Vagina (tissue), 2 donors: ENCODE data around the gene C16orf89. TPM values are rescaled to one million over a fixed set of nuclear protein-coding genes. Genes with fewer than 3 reads are reported as not detected.

ENCODE experiments used
- DNase-seq, 2 donors: peaks; one replicate each; pipeline ENCODE4 v3.0.0-alpha.2; 2017; ENCODE audit errors: extremely low spot score in 2 of 2
- H3K27ac ChIP-seq: fragments of 200-600 bp; sonication (generic); one replicate; pipeline ENCODE4 v1.5.1; 2019
- H3K27me3 ChIP-seq: fragments of 200-600 bp; sonication (generic); one replicate; pipeline ENCODE4 v1.5.1; 2019
- H3K36me3 ChIP-seq, 2 donors: fragments of 200-600 bp; sonication (generic); one replicate each; pipeline ENCODE4 v1.5.1; 2017 to 2019
- H3K4me1 ChIP-seq: fragments of 200-600 bp; sonication (generic); one replicate; pipeline ENCODE4 v1.5.1; 2019
- H3K4me3 ChIP-seq, 2 donors: fragments of 200-600 bp; sonication (generic); 1 replicate in 1 of 2; 2 replicates in 1 of 2; pipeline ENCODE4 v1.5.1; 2016 to 2019
- H3K9me3 ChIP-seq: fragments of 200-600 bp; sonication (generic); one replicate; pipeline ENCODE4 v1.5.1; 2019
- POLR2A ChIP-seq, 2 donors: fragments of 450-650 bp; IDR thresholded peaks; one replicate each; pipeline ENCODE4 v1.6.1; 2017; ENCODE audit warnings: antibody characterized with exemption in 2 of 2, mild to moderate bottlenecking in 2 of 2, moderate library complexity in 2 of 2
- POLR2AphosphoS5 ChIP-seq, 2 donors: sonication (generic); formaldehyde crosslinking; IDR thresholded peaks; one replicate each; pipeline ENCODE4 v1.9.0; 2017; ENCODE audit warnings: antibody characterized with exemption in 2 of 2, mild to moderate bottlenecking in 2 of 2, low read depth in 1 of 2; ENCODE audit not compliant: insufficient read depth in 1 of 2
- intact Hi-C: fragments of 100-400 bp; cut with DNase I; formaldehyde crosslinking; loops from one replicate; pipeline ENCODE4 v1.15.1; 2023
- total RNA-seq: library from RNA; depleted of rRNA; stranded (reverse); fragments of >200 nt; gene quantifications from one replicate; pipeline ENCODE4 v1.2.3, GENCODE V29; 2016
- TF ChIP-seq, protein P1 (sequence below), 3 experiments: fragments of 450-650 bp in 2 of 3; fragments of 200-600 bp in 1 of 3; sonication (generic) in 1 of 3; IDR thresholded peaks; one replicate each; pipeline ENCODE4 v1.5.1; 2017 to 2019; ENCODE audit warnings: antibody characterized with exemption in 3 of 3, mild to moderate bottlenecking in 2 of 3, moderate library complexity in 2 of 3

Gene C16orf89
- total RNA-seq, 1 donor from 2014 or later: 4.4 TPM

DNA sequence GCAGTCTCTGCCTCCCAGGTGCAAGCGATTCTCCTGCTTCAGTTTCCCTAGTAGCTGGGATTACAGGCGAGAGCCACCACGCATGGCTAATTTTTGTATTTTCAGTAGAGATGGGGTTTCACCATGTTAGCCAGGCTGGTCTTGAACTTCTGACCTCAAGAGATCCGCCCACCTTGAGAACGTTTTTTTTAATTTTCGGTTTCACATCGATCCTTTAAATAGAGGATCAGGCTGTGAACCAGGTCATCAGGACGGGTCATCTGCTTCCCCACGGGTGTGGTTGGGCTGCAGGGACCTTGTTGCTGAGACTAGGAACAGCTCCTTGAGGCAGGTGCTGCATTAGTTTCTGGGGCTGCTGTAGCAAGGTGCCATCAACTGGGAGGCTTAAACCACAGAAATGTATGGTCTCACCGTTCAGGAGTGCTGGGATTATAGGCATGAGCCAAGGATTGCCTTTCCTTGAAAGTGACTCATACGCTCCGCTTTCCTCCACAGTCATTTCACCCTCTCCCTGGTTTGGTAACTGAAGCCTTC, 24.1 kb downstream of the C16orf89 start:
- H3K4me1 ChIP-seq: no peaks in the 10 kb centered on the region
- no peaks in the 10 kb centered on the region for H3K27me3 ChIP-seq
- H3K4me3 ChIP-seq: no peak overlapping the region
- H3K36me3 ChIP-seq: no peaks in the 10 kb centered on the region
- no peaks in the 10 kb centered on the region for H3K9me3 ChIP-seq
- no peak for DNase-seq
- TF ChIP-seq POLR2AphosphoS5 (IDR thresholded peaks at IDR 0.05; ENCODE audit: insufficient read depth in 1 of 2, low read depth in 1 of 2) (no peak), POLR2A (IDR thresholded peaks at IDR 0.05) (no peak)
- TF ChIP-seq, protein P1, sequence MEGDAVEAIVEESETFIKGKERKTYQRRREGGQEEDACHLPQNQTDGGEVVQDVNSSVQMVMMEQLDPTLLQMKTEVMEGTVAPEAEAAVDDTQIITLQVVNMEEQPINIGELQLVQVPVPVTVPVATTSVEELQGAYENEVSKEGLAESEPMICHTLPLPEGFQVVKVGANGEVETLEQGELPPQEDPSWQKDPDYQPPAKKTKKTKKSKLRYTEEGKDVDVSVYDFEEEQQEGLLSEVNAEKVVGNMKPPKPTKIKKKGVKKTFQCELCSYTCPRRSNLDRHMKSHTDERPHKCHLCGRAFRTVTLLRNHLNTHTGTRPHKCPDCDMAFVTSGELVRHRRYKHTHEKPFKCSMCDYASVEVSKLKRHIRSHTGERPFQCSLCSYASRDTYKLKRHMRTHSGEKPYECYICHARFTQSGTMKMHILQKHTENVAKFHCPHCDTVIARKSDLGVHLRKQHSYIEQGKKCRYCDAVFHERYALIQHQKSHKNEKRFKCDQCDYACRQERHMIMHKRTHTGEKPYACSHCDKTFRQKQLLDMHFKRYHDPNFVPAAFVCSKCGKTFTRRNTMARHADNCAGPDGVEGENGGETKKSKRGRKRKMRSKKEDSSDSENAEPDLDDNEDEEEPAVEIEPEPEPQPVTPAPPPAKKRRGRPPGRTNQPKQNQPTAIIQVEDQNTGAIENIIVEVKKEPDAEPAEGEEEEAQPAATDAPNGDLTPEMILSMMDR (IDR thresholded peaks at IDR 0.05): no peak
- intact Hi-C loops: no loop called here
- H3K27ac ChIP-seq: no peak overlapping the region

DNA sequence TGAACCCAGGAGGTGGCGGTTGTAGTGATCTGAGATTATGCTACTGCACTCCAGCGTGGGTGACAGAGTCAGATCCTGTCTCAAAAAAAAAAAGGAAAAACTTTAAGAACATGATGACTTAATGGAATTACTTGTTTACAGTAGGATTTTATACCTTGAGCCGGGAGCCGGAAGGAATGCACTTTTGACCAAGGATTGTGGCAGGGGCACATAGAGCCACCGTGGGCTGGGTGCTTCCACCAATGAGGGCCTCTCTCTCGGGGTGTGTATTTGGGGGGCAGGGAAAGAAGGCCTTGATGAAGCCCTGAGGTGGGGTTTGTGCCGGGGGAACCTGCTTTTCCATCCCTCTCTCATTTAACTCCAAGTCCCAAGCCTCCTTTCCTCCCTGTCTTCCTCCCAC, 25.3 kb downstream of the C16orf89 start:
- Histone ChIP-seq H3K27ac (no peak overlapping the region), H3K36me3 (no peaks in the 10 kb centered on the region), H3K4me3 (no peak overlapping the region), H3K9me3 (no peaks in the 10 kb centered on the region), H3K4me1 (no peaks in the 10 kb centered on the region), H3K27me3 (no peaks in the 10 kb centered on the region)
- TF ChIP-seq, protein P1 (IDR thresholded peaks at IDR 0.05): no peak
- no peak for TF ChIP-seq POLR2A (IDR thresholded peaks at IDR 0.05)
- no peak for TF ChIP-seq POLR2AphosphoS5 (IDR thresholded peaks at IDR 0.05; ENCODE audit: insufficient read depth in 1 of 2, low read depth in 1 of 2)
- intact Hi-C loops: no loop called here
- DNase-seq: no peak

DNA sequence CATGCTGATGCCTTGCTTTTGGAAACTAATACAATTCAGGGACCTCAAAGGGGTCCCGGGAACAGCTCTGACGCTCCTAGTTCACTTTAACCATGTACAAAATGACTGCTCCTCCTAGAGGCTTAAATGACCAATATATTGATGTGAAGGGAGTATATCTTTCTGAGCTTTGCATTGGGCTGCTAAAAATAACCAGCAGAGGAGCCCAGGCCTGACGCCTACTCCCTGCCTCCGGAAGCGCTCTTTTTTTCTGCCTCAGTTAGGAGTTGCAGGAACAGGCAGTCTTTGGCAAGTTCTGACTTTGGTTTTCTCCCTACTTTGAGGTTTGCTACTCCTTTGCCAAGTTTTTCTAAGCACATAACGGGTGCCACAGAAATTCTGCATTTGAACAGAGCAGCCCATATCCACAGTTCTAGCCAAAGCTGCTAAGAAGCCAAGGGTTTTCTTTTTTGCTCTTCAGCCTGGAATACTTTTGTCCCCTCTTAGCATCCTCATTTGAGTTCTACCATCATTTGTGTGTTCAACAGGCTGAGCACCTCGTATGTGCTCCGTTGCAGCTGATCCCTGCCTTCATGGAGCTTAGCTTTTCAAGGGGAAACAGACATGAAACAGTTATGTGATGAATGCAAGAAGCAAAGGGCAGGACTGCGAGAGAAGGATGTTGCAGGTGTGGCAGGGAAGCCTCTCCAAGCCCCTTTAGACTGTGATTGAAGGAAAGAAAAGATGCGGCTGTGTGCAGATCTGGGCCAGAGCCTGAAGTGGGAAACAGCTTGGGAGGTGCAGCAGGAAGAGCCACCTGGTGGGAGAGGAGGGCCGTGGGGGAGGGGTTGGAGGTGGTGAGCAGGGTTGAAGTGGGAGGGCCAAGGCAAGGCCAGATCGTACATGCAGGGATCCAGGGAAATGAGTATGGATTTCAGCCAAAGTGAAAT, 29.3 kb downstream of the C16orf89 start:
- no peak for DNase-seq
- H3K9me3 ChIP-seq: no peaks in the 10 kb centered on the region
- no peak overlapping the region for H3K4me3 ChIP-seq
- no peaks in the 10 kb centered on the region for H3K36me3 ChIP-seq
- no peaks in the 10 kb centered on the region for H3K27me3 ChIP-seq
- no peak for TF ChIP-seq POLR2A (IDR thresholded peaks at IDR 0.05)
- TF ChIP-seq, protein P1 (IDR thresholded peaks at IDR 0.05): no peak
- TF ChIP-seq POLR2AphosphoS5 (IDR thresholded peaks at IDR 0.05; ENCODE audit: insufficient read depth in 1 of 2, low read depth in 1 of 2): no peak
- no peak overlapping the region for H3K27ac ChIP-seq
- intact Hi-C loops: no loop called here
- H3K4me1 ChIP-seq: peaks cover 20% of the 10 kb centered on the region

DNA sequence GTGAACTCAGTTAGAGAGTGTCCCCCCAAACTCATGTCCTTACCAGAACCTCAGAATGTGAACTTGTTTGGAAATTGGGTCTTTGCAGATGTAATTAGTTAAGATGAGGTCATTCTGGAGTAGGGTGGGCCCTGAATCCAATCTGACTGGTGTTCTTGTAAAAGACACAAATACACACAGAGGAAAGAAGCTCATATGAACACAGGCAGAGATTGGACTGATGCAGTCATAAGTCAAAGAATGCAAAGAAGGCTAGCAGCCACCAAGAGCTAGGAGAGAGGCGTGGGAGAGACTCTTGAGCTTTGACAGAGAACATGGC, 29.9 kb downstream of the C16orf89 start:
- H3K9me3 ChIP-seq: no peaks in the 10 kb centered on the region
- no peak for DNase-seq
- TF ChIP-seq, protein P1 (IDR thresholded peaks at IDR 0.05): no peak
- no peak for TF ChIP-seq POLR2AphosphoS5 (IDR thresholded peaks at IDR 0.05; ENCODE audit: insufficient read depth in 1 of 2, low read depth in 1 of 2)
- no peak for TF ChIP-seq POLR2A (IDR thresholded peaks at IDR 0.05)
- intact Hi-C loops: no loop called here
- H3K27ac ChIP-seq: no peak overlapping the region
- H3K27me3 ChIP-seq: no peaks in the 10 kb centered on the region
- H3K4me3 ChIP-seq: no peak overlapping the region
- peaks cover 20% of the 10 kb centered on the region for H3K4me1 ChIP-seq
- no peaks in the 10 kb centered on the region for H3K36me3 ChIP-seq

DNA sequence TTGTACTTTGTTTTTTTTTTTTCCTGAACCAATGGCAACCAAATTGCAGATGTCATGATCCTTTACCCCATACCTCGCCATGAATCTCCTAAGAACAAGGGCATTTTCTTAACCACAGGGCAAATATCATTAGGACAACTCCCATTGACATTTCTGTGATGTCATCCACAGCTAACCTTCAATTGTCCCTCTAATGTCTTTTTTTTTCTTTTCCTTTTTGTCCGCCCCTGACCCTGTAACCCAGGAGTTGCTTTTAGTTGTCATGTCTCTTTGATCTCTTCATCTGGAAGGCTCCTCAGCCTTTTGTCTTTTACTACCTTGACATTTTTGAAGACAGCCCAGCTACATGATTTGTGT, 31.6 kb downstream of the C16orf89 start:
- intact Hi-C loops: no loop called here
- Histone ChIP-seq H3K27ac (peak overlapping the region; percentile 72), H3K4me1 (peaks cover 20% of the 10 kb centered on the region)

More for the DNA sequence above, 31.6 kb downstream of the C16orf89 start:
- DNase-seq: no peak
- Histone ChIP-seq H3K9me3 (no peaks in the 10 kb centered on the region), H3K36me3 (peaks cover 0 to 5% of the 10 kb centered on the region in 2 donors), H3K27me3 (no peaks in the 10 kb centered on the region), H3K4me3 (peak overlapping the region; percentile 85 to 91)
- no peak for TF ChIP-seq POLR2AphosphoS5 (IDR thresholded peaks at IDR 0.05; ENCODE audit: insufficient read depth in 1 of 2, low read depth in 1 of 2)
- no peak for TF ChIP-seq POLR2A (IDR thresholded peaks at IDR 0.05)
- TF ChIP-seq, protein P1 (IDR thresholded peaks at IDR 0.05): no peak
